Loucy (cell line): Measurements from ENCODE around the gene CYP27A1.

Experiments
- H2AFZ ChIP-seq: fragments of 200-600 bp; sonication (generic); 2 replicates; pipeline ENCODE4 v1.6.0; 2016; ENCODE audit warnings: antibody characterized with exemption, mild to moderate bottlenecking, low read length, moderate library complexity
- H3F3A ChIP-seq: fragments of 200-600 bp; 2 replicates; pipeline ENCODE4 v1.6.0; 2016; ENCODE audit warnings: antibody characterized with exemption, low read depth, mild to moderate bottlenecking
- H3K27me3 ChIP-seq: fragments of 200-600 bp; sonication (generic); 2 replicates; pipeline ENCODE4 v1.6.1; 2014; ENCODE audit warnings: low read length, mild to moderate bottlenecking; ENCODE audit not compliant: insufficient read depth, poor library complexity, severe bottlenecking
- H3K36me3 ChIP-seq: fragments of 200-600 bp; sonication (generic); 2 replicates; pipeline ENCODE4 v1.6.1; 2016; ENCODE audit warnings: low read length; ENCODE audit not compliant: insufficient read depth
- H3K4me1 ChIP-seq: fragments of 200-600 bp; sonication (generic); 2 replicates; pipeline ENCODE4 v1.5.1; 2014; ENCODE audit warnings: low read length, mild to moderate bottlenecking; ENCODE audit not compliant: insufficient read depth, poor library complexity, severe bottlenecking
- H3K4me2 ChIP-seq: fragments of 200-600 bp; sonication (generic); 2 replicates; pipeline ENCODE4 v1.6.0; 2014; ENCODE audit warnings: antibody characterized with exemption, low read length, low read depth, mild to moderate bottlenecking; ENCODE audit not compliant: poor library complexity, severe bottlenecking
- H3K4me3 ChIP-seq: fragments of 200-600 bp; sonication (generic); 2 replicates; pipeline ENCODE4 v1.5.1; 2014; ENCODE audit warnings: low read length, mild to moderate bottlenecking, mixed read lengths; ENCODE audit not compliant: poor library complexity, severe bottlenecking
- H3K79me2 ChIP-seq: fragments of 200-600 bp; sonication (generic); 2 replicates; pipeline ENCODE4 v1.6.1; 2014; ENCODE audit warnings: low read length; ENCODE audit not compliant: insufficient read depth
- H3K9ac ChIP-seq: fragments of 200-600 bp; sonication (generic); 2 replicates; pipeline ENCODE4 v1.6.0; 2014; ENCODE audit warnings: mild to moderate bottlenecking, low read depth, low read length, moderate library complexity; ENCODE audit not compliant: poor library complexity, severe bottlenecking
- H3K9me2 ChIP-seq: fragments of 200-600 bp; sonication (generic); replicated peaks from 2 replicates; pipeline ENCODE4 v1.6.1; 2016; ENCODE audit warnings: low read depth, low read length, mixed read lengths
- H3K9me3 ChIP-seq: fragments of 200-600 bp; sonication (generic); 2 replicates; pipeline ENCODE4 v1.6.1; 2014; ENCODE audit warnings: mild to moderate bottlenecking, antibody characterized with exemption, low read length, low read depth; ENCODE audit not compliant: insufficient read depth
- H4K20me1 ChIP-seq: fragments of 200-600 bp; sonication (generic); 2 replicates; pipeline ENCODE4 v1.6.0; 2014; ENCODE audit warnings: antibody characterized with exemption, low read length, mild to moderate bottlenecking; ENCODE audit not compliant: insufficient read depth, poor library complexity, severe bottlenecking
- CTCF ChIP-seq: fragments of 200-600 bp; sonication (generic); conservative IDR thresholded peaks from 2 replicates; pipeline ENCODE4 v1.5.1; 2014; ENCODE audit warnings: mild to moderate bottlenecking, antibody characterized with exemption, low read length
- EZH2phosphoT487 ChIP-seq: fragments of 200-600 bp; IDR thresholded peaks from 2 replicates; pipeline ENCODE4 v1.6.1; 2018; ENCODE audit warnings: antibody characterized with exemption, mild to moderate bottlenecking, moderate library complexity, borderline replicate concordance

Gene CYP27A1

GRCh38 chr2:218824004-218824403, 42.1 kb downstream of the CYP27A1 start:
- no peak overlapping the region for H3K9ac ChIP-seq
- no peaks in the 10 kb centered on the region for H3K27me3 ChIP-seq
- no peaks in the 10 kb centered on the region for H4K20me1 ChIP-seq
- no peak for TF ChIP-seq CTCF
- no peak for TF ChIP-seq EZH2phosphoT487
- H3K4me1 ChIP-seq = no peaks in the 10 kb centered on the region
- H3K36me3 ChIP-seq = no peaks in the 10 kb centered on the region
- no peak overlapping the region for H3K4me2 ChIP-seq
- no peaks in the 10 kb centered on the region for H3K79me2 ChIP-seq
- no peaks in the 10 kb centered on the region for H3K9me2 ChIP-seq
- H3K4me3 ChIP-seq = no peak overlapping the region
- no peak overlapping the region for H2AFZ ChIP-seq
- H3F3A ChIP-seq = no peaks in the 10 kb centered on the region
- H3K9me3 ChIP-seq = no peaks in the 10 kb centered on the region

- Histone ChIP-seq H3K27me3 (no peaks in the 10 kb centered on the region), H3F3A (no peaks in the 10 kb centered on the region), H3K4me3 (no peak overlapping the region), H3K79me2 (no peaks in the 10 kb centered on the region), H3K4me2 (no peak overlapping the region), H3K9me2 (no peaks in the 10 kb centered on the region), H3K36me3 (no peaks in the 10 kb centered on the region), H3K9me3 (no peaks in the 10 kb centered on the region), H2AFZ (no peak overlapping the region), H3K9ac (no peak overlapping the region), H4K20me1 (no peaks in the 10 kb centered on the region), H3K4me1 (no peaks in the 10 kb centered on the region)
- TF ChIP-seq EZH2phosphoT487 = no peak
- no peak for TF ChIP-seq CTCF
Measured at GRCh38 chr2:218826791-218827190, 44.8 kb downstream of the CYP27A1 start.

GRCh38 chr2:218827701-218828476, 45.9 kb downstream of the CYP27A1 start:
- Histone ChIP-seq H3K4me3 (no peak overlapping the region), H3K9me2 (no peaks in the 10 kb centered on the region), H3F3A (no peaks in the 10 kb centered on the region), H2AFZ (no peak overlapping the region), H3K27me3 (no peaks in the 10 kb centered on the region), H3K9ac (no peak overlapping the region), H3K79me2 (no peaks in the 10 kb centered on the region), H3K9me3 (no peaks in the 10 kb centered on the region), H3K36me3 (no peaks in the 10 kb centered on the region), H4K20me1 (no peaks in the 10 kb centered on the region), H3K4me2 (no peak overlapping the region), H3K4me1 (no peaks in the 10 kb centered on the region)
- no peak for TF ChIP-seq EZH2phosphoT487
- TF ChIP-seq CTCF = no peak
